HepG2 (cell line): ENCODE results near the gene CCDC106. TPM values are rescaled to one million over a fixed set of nuclear protein-coding genes. Genes with fewer than 3 reads are reported as not detected.

Experiments
- AKAP8 ChIP-seq: sonication (generic); formaldehyde crosslinking; IDR thresholded peaks from 2 replicates; pipeline ENCODE4 v1.5.1; 2020; ENCODE audit warnings: mild to moderate bottlenecking, missing genetic modification reagents
- ERF ChIP-seq: IDR thresholded peaks from 2 replicates; pipeline ENCODE4 v1.6.1; 2018; ENCODE audit warnings: missing biosample characterization, missing genetic modification reagents
- HNF4G ChIP-seq, 2 experiments: sonication (generic) in 1 of 2; formaldehyde crosslinking in 1 of 2; IDR thresholded peaks; 2 replicates each; pipeline versions ENCODE4 v1.4.0 to v1.6.1; 2011 to 2020; ENCODE audit warnings: borderline replicate concordance in 2 of 2, low read depth in 2 of 2, mild to moderate bottlenecking in 2 of 2, low read length in 1 of 2, missing genetic modification reagents in 1 of 2, moderate library complexity in 1 of 2
- RCOR2 ChIP-seq: IDR thresholded peaks from 2 replicates; pipeline ENCODE4 v1.6.1; 2016; ENCODE audit warnings: missing biosample characterization, missing genetic modification reagents
- REST ChIP-seq, 2 experiments: IDR thresholded peaks; 2 replicates each; pipeline ENCODE4 v1.6.1; 2011 to 2012; ENCODE audit warnings: low read length in 2 of 2, borderline replicate concordance in 1 of 2, low read depth in 1 of 2, mild to moderate bottlenecking in 1 of 2, moderate library complexity in 1 of 2
- SMAD1 ChIP-seq: sonication (generic); formaldehyde crosslinking; IDR thresholded peaks from 2 replicates; pipeline ENCODE4 v1.4.0; 2020; ENCODE audit warnings: missing genetic modification reagents, low read depth, mild to moderate bottlenecking, borderline replicate concordance
- SOX6 ChIP-seq, 2 experiments: fragments of 450-650 bp in 1 of 2; sonication (generic) in 1 of 2; formaldehyde crosslinking in 1 of 2; IDR thresholded peaks; 2 replicates each; pipeline versions ENCODE4 v1.4.0 to v1.6.1; 2017 to 2020; ENCODE audit warnings: antibody characterized with exemption in 1 of 2, mild to moderate bottlenecking in 1 of 2, missing genetic modification reagents in 1 of 2
- SRSF1 ChIP-seq: fragments of 200-400 bp; formaldehyde crosslinking; optimal IDR thresholded peaks from 2 replicates; pipeline ENCODE3; 2017; ENCODE audit warnings: mild to moderate bottlenecking, low read depth, low read length, moderate library complexity
- TRAFD1 ChIP-seq: sonication (generic); formaldehyde crosslinking; IDR thresholded peaks from 2 replicates; pipeline ENCODE4 v1.5.1; 2020; ENCODE audit warnings: missing genetic modification reagents, mild to moderate bottlenecking, borderline replicate concordance
- ZBTB3 ChIP-seq: sonication (generic); formaldehyde crosslinking; IDR thresholded peaks from 2 replicates; pipeline ENCODE4 v1.4.0; 2020; ENCODE audit warnings: low read depth, mild to moderate bottlenecking, moderate library complexity, missing genetic modification reagents, borderline replicate concordance
- ZFAT ChIP-seq: sonication (generic); formaldehyde crosslinking; conservative IDR thresholded peaks from 2 replicates; pipeline ENCODE4 v1.8.1; 2023; ENCODE audit warnings: missing genetic modification reagents, inconsistent platforms
- ZNF280B ChIP-seq: sonication (generic); formaldehyde crosslinking; IDR thresholded peaks from 2 replicates; pipeline ENCODE4 v1.5.0; 2020; ENCODE audit warnings: missing genetic modification reagents, mild to moderate bottlenecking, borderline replicate concordance
- ZSCAN30 ChIP-seq: sonication (generic); formaldehyde crosslinking; IDR thresholded peaks from 2 replicates; pipeline ENCODE4 v1.5.0; 2020; ENCODE audit warnings: mild to moderate bottlenecking, missing genetic modification reagents
- polyA plus RNA-seq, 8 experiments: library from polyadenylated mRNA; depleted of rRNA in 3 of 8; stranded (reverse) in 7 of 8; unstranded in 1 of 8; fragments of >200 nt; fragmentation: Illumina TruSeq in 4 of 8; extraction: Trizol in 4 of 8; gene quantifications; 2 replicates each; pipeline versions ENCODE4 v1.2.1 to v1.2.3, GENCODE V29; 2011 to 2016; ENCODE audit warnings: low read depth in 4 of 8, missing spikeins in 1 of 8, mixed read lengths in 1 of 8; ENCODE audit not compliant: insufficient read depth in 1 of 8
- total RNA-seq, 5 experiments: library from RNA; depleted of rRNA; stranded (reverse); fragments of >200 nt; fragmentation: Illumina TruSeq; extraction: Trizol; gene quantifications; 2 replicates each; pipeline ENCODE4 v1.2.3, GENCODE V29; 2016; ENCODE audit warnings: low read depth in 1 of 5
- TF ChIP-seq, protein P1 (sequence below): sonication (generic); formaldehyde crosslinking; IDR thresholded peaks from 2 replicates; pipeline ENCODE4 v1.9.0; 2021; ENCODE audit warnings: missing genetic modification reagents, borderline replicate concordance

Gene CCDC106
- total and polyA plus RNA-seq, 2 of the 13 experiments (the other 11 are each of a cell fraction or from before 2014, with no cell fraction given) = 4.7 to 8.8 TPM

DNA sequence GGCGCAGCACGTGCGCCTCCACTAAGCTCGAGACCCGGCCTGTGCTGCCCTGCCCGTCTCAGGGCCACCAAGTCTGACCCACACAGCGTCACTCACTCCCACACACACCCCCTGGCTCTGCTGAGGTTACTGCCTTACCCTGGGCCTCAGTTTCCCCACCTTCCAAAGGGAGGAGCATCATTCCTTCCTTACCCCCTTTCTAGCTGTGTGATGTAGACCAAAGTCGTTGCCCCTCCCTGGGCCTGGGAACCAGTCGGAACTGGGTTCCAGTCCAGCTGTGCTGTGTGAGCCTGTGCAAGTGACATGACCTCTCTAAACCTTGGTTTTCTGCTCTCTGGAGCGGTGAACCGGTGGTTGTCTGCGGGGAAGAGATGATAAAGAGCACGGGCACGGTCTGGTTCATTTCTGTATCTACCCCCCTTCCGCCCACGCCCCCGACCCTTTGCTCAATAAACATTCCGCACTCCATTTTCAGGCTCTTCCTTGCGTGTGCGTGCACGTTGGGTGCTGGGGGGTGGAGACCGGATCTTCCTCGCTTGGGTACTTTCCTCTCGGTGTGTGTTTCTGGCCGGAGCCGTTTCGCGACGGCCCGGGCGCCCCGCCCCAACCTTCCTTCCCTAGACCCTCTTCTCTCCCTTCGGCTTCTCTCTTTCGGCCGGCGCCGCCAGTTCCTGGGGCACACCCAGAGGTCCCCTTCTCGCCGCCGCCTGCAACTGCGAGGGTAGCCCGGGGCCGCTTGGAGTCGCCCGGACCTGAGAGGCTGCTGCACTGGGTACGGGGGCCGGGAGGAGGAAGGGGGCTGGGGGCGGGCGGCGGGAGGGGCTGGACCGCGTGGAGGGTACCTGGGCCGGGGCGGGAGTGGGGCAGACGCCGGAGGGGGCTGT lies 4.8 kb upstream of the CCDC106 start, which contains the start of gene ZNF581 (continued):
- TF ChIP-seq SOX6 (IDR thresholded peaks at IDR 0.05) = no peak
- TF ChIP-seq SOX6 (CRISPR knock-in tag; IDR thresholded peaks at IDR 0.05) = peak; percentile 56; the same call in 1 of the 2 replicates
- peak; percentile 50; the same call in 1 of the 2 replicates for TF ChIP-seq ERF
- peak; percentile 93 for TF ChIP-seq AKAP8 (CRISPR knock-in tag)
- TF ChIP-seq TRAFD1 (CRISPR knock-in tag) = no peak
- no peak for TF ChIP-seq ZBTB3 (CRISPR knock-in tag)
- no peak for TF ChIP-seq RCOR2 (CRISPR knock-in tag)
- TF ChIP-seq SMAD1 (CRISPR knock-in tag) = peak; percentile 75; the same call in 1 of the 2 replicates
- TF ChIP-seq ZNF280B (CRISPR knock-in tag) = no peak; the same call in 1 of the 2 replicates
- no peak for TF ChIP-seq HNF4G (IDR thresholded peaks at IDR 0.05; ENCODE audit: borderline replicate concordance, low read depth, low read length)
- TF ChIP-seq HNF4G (CRISPR knock-in tag; IDR thresholded peaks at IDR 0.05; ENCODE audit: borderline replicate concordance, low read depth) = no peak
- TF ChIP-seq ZFAT (CRISPR knock-in tag) = no peak
- TF ChIP-seq SRSF1 = peak; percentile 69
- TF ChIP-seq, protein P1, sequence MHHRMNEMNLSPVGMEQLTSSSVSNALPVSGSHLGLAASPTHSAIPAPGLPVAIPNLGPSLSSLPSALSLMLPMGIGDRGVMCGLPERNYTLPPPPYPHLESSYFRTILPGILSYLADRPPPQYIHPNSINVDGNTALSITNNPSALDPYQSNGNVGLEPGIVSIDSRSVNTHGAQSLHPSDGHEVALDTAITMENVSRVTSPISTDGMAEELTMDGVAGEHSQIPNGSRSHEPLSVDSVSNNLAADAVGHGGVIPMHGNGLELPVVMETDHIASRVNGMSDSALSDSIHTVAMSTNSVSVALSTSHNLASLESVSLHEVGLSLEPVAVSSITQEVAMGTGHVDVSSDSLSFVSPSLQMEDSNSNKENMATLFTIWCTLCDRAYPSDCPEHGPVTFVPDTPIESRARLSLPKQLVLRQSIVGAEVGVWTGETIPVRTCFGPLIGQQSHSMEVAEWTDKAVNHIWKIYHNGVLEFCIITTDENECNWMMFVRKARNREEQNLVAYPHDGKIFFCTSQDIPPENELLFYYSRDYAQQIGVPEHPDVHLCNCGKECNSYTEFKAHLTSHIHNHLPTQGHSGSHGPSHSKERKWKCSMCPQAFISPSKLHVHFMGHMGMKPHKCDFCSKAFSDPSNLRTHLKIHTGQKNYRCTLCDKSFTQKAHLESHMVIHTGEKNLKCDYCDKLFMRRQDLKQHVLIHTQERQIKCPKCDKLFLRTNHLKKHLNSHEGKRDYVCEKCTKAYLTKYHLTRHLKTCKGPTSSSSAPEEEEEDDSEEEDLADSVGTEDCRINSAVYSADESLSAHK = no peak
- TF ChIP-seq ZSCAN30 (CRISPR knock-in tag) = no peak
- peak in 1 of 2 experiments; percentile 36; a peak in 1 of 4 replicates for TF ChIP-seq REST (IDR thresholded peaks at IDR 0.05; ENCODE audit: borderline replicate concordance in 1 of 2, low read depth in 1 of 2, low read length in 2 of 2)
